ENCODE measurements around the gene MRPL42.
A peak's percentile ranks its signal among the peaks of the same experiment; 100 is the strongest.

The MRPL42 gene

GRCh38 chr12:93434256-93434865, 33.0 kb upstream of the MRPL42 start:
- Mint-ChIP-seq H3K36me3 (ENCODE audit: low read depth) (peaks cover 43% of the 10 kb centered on the region), H3K27ac (no peak overlapping the region), H3K4me1 (peaks cover 22% of the 10 kb centered on the region), H3K27me3 (ENCODE audit: low read depth, poor library complexity) (no peaks in the 10 kb centered on the region), H3K9me3 (peaks cover 24% of the 10 kb centered on the region), H3K4me3 (no peak overlapping the region)
- no peak for TF ChIP-seq CTCF (IDR thresholded peaks at IDR 0.05)
- no peak for DNase-seq

- Mint-ChIP-seq H3K27me3 (ENCODE audit: low read depth, poor library complexity) (no peaks in the 10 kb centered on the region), H3K9me3 (peaks cover 16% of the 10 kb centered on the region), H3K36me3 (ENCODE audit: low read depth) (peaks cover 27% of the 10 kb centered on the region), H3K4me1 (peaks cover 49% of the 10 kb centered on the region), H3K27ac (peak overlapping the region; percentile 11), H3K4me3 (peak overlapping the region; percentile 6)
- DNase-seq, result no peak
- no peak for TF ChIP-seq CTCF (IDR thresholded peaks at IDR 0.05)
Observed at GRCh38 chr12:93438266-93439050, 28.9 kb upstream of the MRPL42 start.

GRCh38 chr12:93440043-93440835, 27.1 kb upstream of the MRPL42 start:
- Mint-ChIP-seq H3K27me3 (ENCODE audit: low read depth, poor library complexity) (no peaks in the 10 kb centered on the region), H3K4me1 (peaks cover 51% of the 10 kb centered on the region), H3K27ac (peak overlapping the region; percentile 98), H3K36me3 (ENCODE audit: low read depth) (peaks cover 17% of the 10 kb centered on the region), H3K9me3 (peaks cover 6% of the 10 kb centered on the region), H3K4me3 (peak overlapping the region; percentile 96)
- no peak for TF ChIP-seq CTCF (IDR thresholded peaks at IDR 0.05)
- no peak for DNase-seq

DNA sequence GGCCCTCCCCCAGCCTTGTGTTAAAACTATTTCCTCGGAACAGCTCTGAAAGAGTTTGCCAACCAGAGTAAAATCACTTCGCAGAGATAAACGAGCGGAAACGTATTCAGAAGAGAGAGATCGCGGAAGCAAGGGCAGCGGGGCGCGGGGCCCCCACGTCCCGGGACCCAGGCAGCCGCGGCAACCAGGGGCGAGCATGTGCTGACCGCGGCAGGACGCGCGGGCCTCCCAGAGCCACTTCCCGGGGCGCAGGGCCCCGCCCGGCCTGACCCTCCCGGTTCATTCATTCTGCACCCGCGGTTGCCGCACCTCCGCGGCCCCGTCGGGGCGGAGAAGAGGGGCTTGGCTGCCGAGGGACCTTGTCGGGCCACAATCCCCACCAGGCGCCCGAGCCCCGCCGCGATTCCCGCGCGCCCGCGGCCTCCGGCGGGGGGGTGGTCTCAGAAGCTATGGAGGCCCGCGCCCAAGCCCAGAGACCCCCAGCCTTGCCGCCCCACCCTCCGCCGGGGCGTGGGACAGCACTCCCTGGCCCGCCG, 26.2 kb upstream of the MRPL42 start:
- H3K36me3 Mint-ChIP-seq (ENCODE audit: low read depth), result peaks cover 11% of the 10 kb centered on the region
- DNase-seq, result no peak
- peaks cover 51% of the 10 kb centered on the region for H3K4me1 Mint-ChIP-seq
- H3K27me3 Mint-ChIP-seq (ENCODE audit: low read depth, poor library complexity), result no peaks in the 10 kb centered on the region
- peak overlapping the region; percentile 97 for H3K4me3 Mint-ChIP-seq
- peaks cover 4% of the 10 kb centered on the region for H3K9me3 Mint-ChIP-seq
- TF ChIP-seq CTCF (IDR thresholded peaks at IDR 0.05), result no peak
- peak overlapping the region; percentile 98 for H3K27ac Mint-ChIP-seq

GRCh38 chr12:93441617-93442410, 25.5 kb upstream of the MRPL42 start, which contains the start of gene UBE2N:
Gene UBE2N (minus strand): TSS chr12:93441947. CDS start chr12:93441884, 63 bp downstream.
- H3K36me3 Mint-ChIP-seq (ENCODE audit: low read depth), result peaks cover 5% of the 10 kb centered on the region
- TF ChIP-seq CTCF (IDR thresholded peaks at IDR 0.05), result no peak
- no peaks in the 10 kb centered on the region for H3K9me3 Mint-ChIP-seq
- H3K4me3 Mint-ChIP-seq, result peak within 1 kb of the TSS; percentile 97
- peaks cover 51% of the 10 kb centered on the region for H3K4me1 Mint-ChIP-seq
- DNase-seq, result peak; percentile 98
- H3K27ac Mint-ChIP-seq, result peak within 1 kb of the TSS; percentile 99
- no peaks in the 10 kb centered on the region for H3K27me3 Mint-ChIP-seq (ENCODE audit: low read depth, poor library complexity)
